ENCODE measurements around the gene HOXA11. TPM values are rescaled to one million over a fixed set of nuclear protein-coding genes. Genes with fewer than 3 reads are reported as not detected.

The HOXA11 gene
- total RNA-seq, 1 experiment from 2014 or later: not detected

- Mint-ChIP-seq H3K4me3 (peak overlapping the region in 1 of 2 experiments; percentile 17; a peak in 2 of 5 replicates), H3K9me3 (peaks cover 13 to 24% of the 10 kb centered on the region in 2 experiments), H3K27me3 (ENCODE audit: low read depth) (peaks cover 98% of the 10 kb centered on the region), H3K27ac (no peak overlapping the region), H3K4me1 (peaks cover 3 to 11% of the 10 kb centered on the region in 2 experiments; a peak in 3 of 4 replicates), H3K36me3 (ENCODE audit: insufficient read depth in 1 of 3, low read depth in 3 of 3) (peaks cover 0 to 6% (median 0%) of the 10 kb centered on the region in 3 experiments; a peak in 3 of 7 replicates)
- Histone ChIP-seq H2BK12ac (ENCODE audit: insufficient read length, low read depth, low read length) (no peak overlapping the region), H2AFZ (ENCODE audit: low read length) (no peak overlapping the region), H3K23ac (ENCODE audit: insufficient read length, low read depth, low read length) (no peak overlapping the region), H3K79me1 (ENCODE audit: insufficient read depth, low read depth, low read length, poor library complexity, severe bottlenecking) (no peaks in the 10 kb centered on the region), H2BK15ac (ENCODE audit: low read depth, low read length) (no peak overlapping the region), H4K5ac (ENCODE audit: insufficient read length, low read depth, low read length) (no peak overlapping the region), H3K23me2 (ENCODE audit: insufficient read length, low read depth, low read length, poor library complexity, severe bottlenecking) (no peaks in the 10 kb centered on the region), H3K56ac (ENCODE audit: insufficient read length, low read depth, low read length) (no peak overlapping the region), H3K27me3 (ENCODE audit: insufficient read depth, low read length) (peaks cover 97% of the 10 kb centered on the region), H4K8ac (replicated peaks; ENCODE audit: insufficient read length, low read depth, low read length) (no peak overlapping the region), H3K4ac (ENCODE audit: low read depth, low read length) (no peak overlapping the region), H3K4me1 (ENCODE audit: insufficient read depth, low read length) (no peaks in the 10 kb centered on the region), H3K9ac (ENCODE audit: extremely low read depth, insufficient read length, low read length) (no peak overlapping the region), H3K27ac (ENCODE audit: insufficient read length, low read depth, low read length) (no peak overlapping the region), H3K18ac (ENCODE audit: insufficient read length, low read depth, low read length) (no peak overlapping the region), H3K14ac (ENCODE audit: insufficient read depth, low read length) (no peak overlapping the region), H3K9me3 (ENCODE audit: control insufficient read depth, low read depth, low read length) (no peaks in the 10 kb centered on the region), H3K79me2 (ENCODE audit: insufficient read depth, low read length) (no peaks in the 10 kb centered on the region), H2BK120ac (ENCODE audit: low read depth, low read length, poor library complexity, severe bottlenecking) (no peak overlapping the region), H2BK5ac (ENCODE audit: insufficient read length, low read length) (no peak overlapping the region), H3T11ph (ENCODE audit: low read length) (no peak overlapping the region), H2AK5ac (ENCODE audit: insufficient read length, low read length) (no peak overlapping the region), H3K4me2 (ENCODE audit: insufficient read depth, insufficient read length, low read length) (no peak overlapping the region), H4K91ac (ENCODE audit: insufficient read length, low read depth, low read length) (no peak overlapping the region), H2BK20ac (ENCODE audit: low read depth, low read length, poor library complexity, severe bottlenecking) (no peak overlapping the region), H4K20me1 (ENCODE audit: control insufficient read depth, insufficient read depth, insufficient read length) (no peaks in the 10 kb centered on the region)
- no peak for TF ChIP-seq CTCF (conservative IDR thresholded peaks at IDR 0.05)
- WGBS (ENCODE audit: extremely low coverage, insufficient read length, low lambda C conversion rate): no CpG with 5 or more reads among the region's 30 CpGs
- DNase-seq: peak; percentile 14
Measured at GRCh38 chr7:27156916-27157701, 27.9 kb downstream of the HOXA11 start.

All from H9 (cell line).